GM12864 (cell line): ENCODE data around the gene DUSP14.

ENCODE experiments used
- DNase-seq: peaks from one replicate; pipeline ENCODE4 v3.0.0-alpha.2; 2011; ENCODE audit warnings: low read depth
- H3K4me3 ChIP-seq: 2 replicates; pipeline ENCODE4 v1.5.1; 2011; ENCODE audit warnings: mild to moderate bottlenecking, low read depth, low read length, control low read depth
- CTCF ChIP-seq: IDR thresholded peaks from 2 replicates; pipeline ENCODE4 v1.5.1; 2011; ENCODE audit warnings: low read depth, mild to moderate bottlenecking, moderate library complexity, low read length, control low read depth, inconsistent platforms; ENCODE audit errors: missing control alignments

Gene DUSP14

GRCh38 chr17:37516127-37516571 lies 26.5 kb downstream of the DUSP14 start:
- H3K4me3 ChIP-seq, result no peak overlapping the region
- no peak for TF ChIP-seq CTCF
- no peak for DNase-seq

GRCh38 chr17:37517881-37518280 lies 28.2 kb downstream of the DUSP14 start:
- no peak for DNase-seq
- no peak for TF ChIP-seq CTCF
- no peak overlapping the region for H3K4me3 ChIP-seq

- no peak overlapping the region for H3K4me3 ChIP-seq
- TF ChIP-seq CTCF, result no peak
- DNase-seq, result no peak
These were observed 29.1 kb downstream of the DUSP14 start for GRCh38 chr17:37518826-37519225.

- no peak overlapping the region for H3K4me3 ChIP-seq
- no peak for TF ChIP-seq CTCF
- no peak for DNase-seq
These were observed 29.7 kb downstream of the DUSP14 start for GRCh38 chr17:37519251-37519985.

- no peak for TF ChIP-seq CTCF
- H3K4me3 ChIP-seq, result no peak overlapping the region
- DNase-seq, result no peak
These were observed 30.5 kb downstream of the DUSP14 start for GRCh38 chr17:37520174-37520573.

- no peak overlapping the region for H3K4me3 ChIP-seq
- TF ChIP-seq CTCF, result no peak
- no peak for DNase-seq
These were observed 32.1 kb downstream of the DUSP14 start for GRCh38 chr17:37521821-37522220.

- DNase-seq, result no peak
- H3K4me3 ChIP-seq, result no peak overlapping the region
- no peak for TF ChIP-seq CTCF
These were observed 34.1 kb downstream of the DUSP14 start for GRCh38 chr17:37523715-37524219.
